K562 (cell line): ENCODE measurements around the gene NCOA1. TPM values are rescaled to one million over a fixed set of nuclear protein-coding genes. Genes with fewer than 3 reads are reported as not detected.
A peak's percentile ranks its signal among the peaks of the same experiment; 100 is the strongest.

Source experiments
- ATAC-seq: fragments of 200-7000 bp; cut with Tn5 transposase; 3 replicates; pipeline ENCODE4 v1.9.1; 2020; ENCODE audit warnings: moderate library complexity
- BruUV-seq: library from RNA; stranded (reverse); fragments of 400-500 nt; replicated peaks from 2 replicates; lab custom pipeline; 2021; lab: Mats Ljungman, UMichigan
- CTCF ChIA-PET: fragments of 300-600 bp; formaldehyde crosslinking; extraction: SDS; loops from one replicate; lab custom pipeline; 2021; ENCODE audit warnings: low intra/inter-chr PET ratio; lab: Yijun Ruan, JAX
- POLR2A ChIA-PET: fragments of 300-600, 350-650 bp; sonication (Branson Sonifier 250); formaldehyde crosslinking; extraction: SDS; loops from one replicate; lab custom pipeline; 2021; ENCODE audit warnings: antibody characterized with exemption, inconsistent platforms; lab: Yijun Ruan, JAX
- DNase-seq, 4 experiments: peaks; one replicate each; pipeline versions ENCODE4 v3.0.0 to v3.0.0-alpha.2; 2011 to 2018; ENCODE audit warnings: low spot score in 3 of 4, mixed read lengths in 3 of 4; ENCODE audit errors: extremely low read depth in 1 of 4
- FAIRE-seq: peaks from 2 replicates; lab custom pipeline; 2011; peaks lifted over from hg19 to GRCh38; lab: Jason Lieb, UNC
- H2AFZ ChIP-seq: 2 replicates; pipeline ENCODE4 v1.6.0; 2011; ENCODE audit warnings: low read depth, low read length, control low read depth, inconsistent platforms
- H3K27ac ChIP-seq: fragments of 200-600 bp; 3 replicates; pipeline ENCODE4 v1.8.0; 2011; ENCODE audit warnings: low read depth, mild to moderate bottlenecking, control low read depth, inconsistent platforms, low read length, moderate library complexity, mixed read lengths; ENCODE audit errors: extremely low read depth
- H3K27me3 ChIP-seq, 2 experiments: fragments of 300-600 bp in 1 of 2; 2 replicates in 1 of 2; 3 replicates in 1 of 2; pipeline versions ENCODE4 v1.6.0 to v1.8.0; 2011; ENCODE audit warnings: inconsistent platforms in 2 of 2, low read length in 2 of 2, mild to moderate bottlenecking in 1 of 2, mixed read lengths in 1 of 2, moderate library complexity in 1 of 2; ENCODE audit not compliant: control insufficient read depth in 2 of 2, insufficient read depth in 2 of 2
- H3K36me3 ChIP-seq: fragments of 300-600 bp; 3 replicates; pipeline ENCODE4 v1.8.0; 2011; ENCODE audit warnings: mild to moderate bottlenecking, low read length, inconsistent platforms; ENCODE audit not compliant: control insufficient read depth, insufficient read depth
- H3K4me1 ChIP-seq, 2 experiments: fragments of 200-600 bp in 1 of 2; replicated peaks in 1 of 2; 2 replicates in 1 of 2; 3 replicates in 1 of 2; pipeline versions ENCODE4 v1.5.1 to v1.8.0; 2011; ENCODE audit warnings: inconsistent platforms in 2 of 2, low read length in 2 of 2, mild to moderate bottlenecking in 1 of 2, mixed read lengths in 1 of 2, moderate library complexity in 1 of 2; ENCODE audit not compliant: control insufficient read depth in 2 of 2, insufficient read depth in 2 of 2
- H3K4me2 ChIP-seq: 2 replicates; pipeline ENCODE4 v1.6.1; 2011; ENCODE audit warnings: low read length, control low read depth, inconsistent platforms, mixed read lengths; ENCODE audit not compliant: insufficient read depth
- H3K4me3 ChIP-seq: fragments of 200-600 bp; sonication (generic), shearing (Covaris generic); 2 replicates; pipeline ENCODE4 v1.5.1; 2016; ENCODE audit warnings: control low read depth, inconsistent platforms
- H3K79me2 ChIP-seq: fragments of 200-600 bp; 3 replicates; pipeline ENCODE4 v1.8.0; 2011; ENCODE audit warnings: low read length, inconsistent platforms; ENCODE audit not compliant: control insufficient read depth, insufficient read depth
- H3K9ac ChIP-seq, 2 experiments: 2 replicates each; pipeline versions ENCODE4 v1.6.0 to v1.6.1; 2011; ENCODE audit warnings: low read depth in 2 of 2, low read length in 2 of 2, control low read depth in 1 of 2, inconsistent platforms in 1 of 2, mild to moderate bottlenecking in 1 of 2, mixed read lengths in 1 of 2; ENCODE audit not compliant: insufficient read depth in 1 of 2
- H3K9me1 ChIP-seq: one replicate; pipeline ENCODE4 v1.6.0; 2011; ENCODE audit warnings: inconsistent platforms, mild to moderate bottlenecking, low read length, moderate library complexity; ENCODE audit not compliant: control insufficient read depth, insufficient read depth
- H3K9me3 ChIP-seq: replicated peaks from 2 replicates; pipeline ENCODE4 v1.5.1; 2011; ENCODE audit warnings: low read depth, low read length, inconsistent platforms; ENCODE audit not compliant: control insufficient read depth, insufficient read depth
- H4K20me1 ChIP-seq: replicated peaks from 2 replicates; pipeline ENCODE4 v1.6.1; 2011; ENCODE audit warnings: low read length, inconsistent platforms, mixed read lengths; ENCODE audit not compliant: control insufficient read depth, insufficient read depth
- CSDE1 ChIP-seq, 2 experiments: fragments of 450-650 bp; IDR thresholded peaks; 2 replicates each; pipeline ENCODE4 v1.6.1; 2016; ENCODE audit warnings: mild to moderate bottlenecking in 1 of 2
- EGR1 ChIP-seq: fragments of 450-650 bp; conservative IDR thresholded peaks from 2 replicates; pipeline ENCODE4 v1.6.1; 2017; ENCODE audit warnings: mild to moderate bottlenecking
- EHMT2 ChIP-seq: fragments of 450-650 bp; IDR thresholded peaks from 2 replicates; pipeline ENCODE4 v1.6.1; 2018; ENCODE audit warnings: antibody characterized with exemption
- GABPB2 ChIP-seq: fragments of 250-450 bp; sonication (Bioruptor Pico); conservative IDR thresholded peaks from 2 replicates; pipeline ENCODE4 v1.5.1; 2021; ENCODE audit warnings: mild to moderate bottlenecking
- HDAC1 ChIP-seq, 2 experiments: fragments of 450-650 bp; IDR thresholded peaks; 2 replicates each; pipeline ENCODE4 v1.6.1; 2016 to 2017; ENCODE audit warnings: inconsistent platforms in 1 of 2, mild to moderate bottlenecking in 1 of 2, moderate library complexity in 1 of 2
- NCOA1 ChIP-seq: fragments of 450-650 bp; IDR thresholded peaks from 2 replicates; pipeline ENCODE4 v1.6.1; 2016; ENCODE audit warnings: low read depth
- RNF2 ChIP-seq: sonication (generic); IDR thresholded peaks from 2 replicates; pipeline ENCODE4 v1.6.1; 2016
- TCF7 ChIP-seq: sonication (generic); IDR thresholded peaks from 2 replicates; pipeline ENCODE4 v1.6.1; 2016; ENCODE audit warnings: antibody characterized with exemption, borderline replicate concordance
- TEAD2 ChIP-seq: fragments of 450-650 bp; IDR thresholded peaks from 2 replicates; pipeline ENCODE4 v1.6.1; 2016; ENCODE audit warnings: missing genetic modification characterization, control low read depth, missing compliant biosample characterization
- ZBTB9 ChIP-seq: fragments of 450-650 bp; formaldehyde crosslinking; IDR thresholded peaks from 2 replicates; pipeline ENCODE4 v1.4.0; 2020; ENCODE audit warnings: mild to moderate bottlenecking, moderate library complexity
- ZKSCAN1 ChIP-seq: fragments of 150-350 bp; IDR thresholded peaks from 2 replicates; pipeline ENCODE4 v1.6.1; 2016; ENCODE audit warnings: low read depth, low read length
- ZNF766 ChIP-seq: fragments of 200-800 bp; sonication (Bioruptor generic); conservative IDR thresholded peaks from 2 replicates; pipeline ENCODE4 v1.6.1; 2016; ENCODE audit warnings: missing genetic modification characterization, missing compliant biosample characterization
- ZNF778 ChIP-seq: fragments of 450-650 bp; formaldehyde crosslinking; IDR thresholded peaks from 2 replicates; pipeline ENCODE4 v1.4.0; 2020; ENCODE audit warnings: mild to moderate bottlenecking, moderate library complexity
- WGBS: fragments of 100-300 bp; shearing (Covaris generic); methylation state at CpG from one replicate; pipeline ENCODE4 v1.1.6; 2016; ENCODE audit warnings: low coverage, mixed read lengths; ENCODE audit not compliant: insufficient coverage; ENCODE audit errors: missing lambda C conversion rate; 5-methylcytosine and 5-hydroxymethylcytosine counted together
- in situ Hi-C: fragments of 300-500 bp; cut with MboI; formaldehyde crosslinking; loops from 4 replicates; pipeline ENCODE4 v1.15.0; 2018; ENCODE audit warnings: inconsistent platforms, mixed read lengths
- intact Hi-C: fragments of 100-400 bp; cut with micrococcal nuclease; formaldehyde crosslinking; loops from 2 replicates; pipeline ENCODE4 v1.14.2; 2022
- polyA plus RNA-seq, 8 experiments: library from polyadenylated mRNA; depleted of rRNA in 4 of 8; stranded (reverse) in 5 of 8; unstranded in 3 of 8; fragments of >200 nt; fragmentation: Nextera tagmentation in 2 of 8; fragmentation: Illumina TruSeq in 1 of 8; extraction: Ambion mirVana in 2 of 8; extraction: Trizol in 1 of 8; gene quantifications; 2 replicates each; pipeline versions ENCODE4 v1.2.1 to v1.2.3, GENCODE V29; 2011 to 2014; ENCODE audit warnings: inconsistent platforms in 1 of 8, missing spikeins in 1 of 8
- total RNA-seq, 7 experiments: library from RNA; depleted of rRNA in 6 of 7; stranded (reverse); fragments of >200 nt in 6 of 7; fragmentation: Illumina TruSeq in 2 of 7; extraction: Trizol in 2 of 7; gene quantifications; 2 replicates each; pipeline versions ENCODE4 v1.2.1 to v1.2.3, GENCODE V29; 2011 to 2021; ENCODE audit warnings: low replicate concordance in 1 of 7
- TF ChIP-seq, protein P1 (sequence below): fragments of 450-650 bp; IDR thresholded peaks from 2 replicates; pipeline ENCODE4 v1.6.1; 2017; ENCODE audit warnings: antibody characterized with exemption, mild to moderate bottlenecking
- TF ChIP-seq, protein P2 (sequence below): sonication (generic); IDR thresholded peaks from 2 replicates; pipeline ENCODE4 v1.6.1; 2016
- TF ChIP-seq, protein P3 (sequence below): fragments of 450-650 bp; IDR thresholded peaks from one replicate; pipeline ENCODE4 v1.6.1; 2018; ENCODE audit warnings: mild to moderate bottlenecking, moderate library complexity; ENCODE audit not compliant: partially characterized antibody

NCOA1 gene
- total and polyA plus RNA-seq, 9 of the 15 experiments (the other 6 are each of a cell fraction or from before 2014, with no cell fraction given), result 4.9 to 25.7 (median 17.0) TPM

DNA sequence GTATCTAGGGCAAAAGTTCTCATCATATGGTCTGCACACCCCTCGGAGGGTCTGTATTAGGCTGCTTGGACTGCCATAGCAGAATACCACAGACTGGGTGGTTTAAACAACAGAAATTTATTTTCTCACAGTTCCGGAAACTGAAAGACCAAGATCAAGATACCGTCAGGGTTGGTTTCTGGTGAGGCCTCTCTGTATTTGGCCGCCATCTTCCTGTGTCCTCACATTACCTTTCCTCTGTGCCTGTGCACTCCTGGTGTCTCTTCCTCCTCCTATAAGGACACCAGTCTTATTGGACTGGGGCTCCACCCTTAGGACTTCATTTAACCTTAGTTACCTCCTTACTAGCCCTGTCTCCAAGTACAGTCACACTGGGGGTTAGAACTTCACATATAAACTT is 132.5 kb downstream of the NCOA1 start:
- H3K4me1 ChIP-seq, result peaks cover 4 to 23% of the 10 kb centered on the region in 2 experiments; a peak in 4 of 5 replicates
- H3K9ac ChIP-seq, result no peak overlapping the region
- no peaks in the 10 kb centered on the region for H3K9me1 ChIP-seq
- no peaks in the 10 kb centered on the region for H4K20me1 ChIP-seq
- 5% methylated on average over 4 of the region's 4 CpGs for WGBS
- ATAC-seq, result peak; percentile 92
- BruUV-seq, result no TSS peak
- peaks cover 19% of the 10 kb centered on the region; the same call in 2 of the 3 replicates for H3K79me2 ChIP-seq
- in situ Hi-C loops, result no loop called here
- no peaks in the 10 kb centered on the region for H3K27me3 ChIP-seq
- ChIA-PET CTCF (no interaction called here), POLR2A (interaction anchor here (1.0 kb wide), 1 partner anchor 10 kb away, joined by 3 read pairs; no protein-coding TSS in a partner anchor)
- H3K27ac ChIP-seq, result peak overlapping the region; percentile 67; the same call in 2 of the 3 replicates
- H3K4me2 ChIP-seq, result peak overlapping the region; percentile 50
- no peaks in the 10 kb centered on the region for H3K9me3 ChIP-seq
- peak overlapping the region; percentile 63 for H2AFZ ChIP-seq
- DNase-seq, result peak in 2 of 4 experiments; percentile 23 to 62
- FAIRE-seq, result peak; percentile 87
- H3K4me3 ChIP-seq, result no peak overlapping the region
- no peaks in the 10 kb centered on the region for H3K36me3 ChIP-seq
- intact Hi-C loops, result no loop called here
- TF ChIP-seq ZNF778 (CRISPR knock-in tag), result no peak
- TF ChIP-seq, protein P1, sequence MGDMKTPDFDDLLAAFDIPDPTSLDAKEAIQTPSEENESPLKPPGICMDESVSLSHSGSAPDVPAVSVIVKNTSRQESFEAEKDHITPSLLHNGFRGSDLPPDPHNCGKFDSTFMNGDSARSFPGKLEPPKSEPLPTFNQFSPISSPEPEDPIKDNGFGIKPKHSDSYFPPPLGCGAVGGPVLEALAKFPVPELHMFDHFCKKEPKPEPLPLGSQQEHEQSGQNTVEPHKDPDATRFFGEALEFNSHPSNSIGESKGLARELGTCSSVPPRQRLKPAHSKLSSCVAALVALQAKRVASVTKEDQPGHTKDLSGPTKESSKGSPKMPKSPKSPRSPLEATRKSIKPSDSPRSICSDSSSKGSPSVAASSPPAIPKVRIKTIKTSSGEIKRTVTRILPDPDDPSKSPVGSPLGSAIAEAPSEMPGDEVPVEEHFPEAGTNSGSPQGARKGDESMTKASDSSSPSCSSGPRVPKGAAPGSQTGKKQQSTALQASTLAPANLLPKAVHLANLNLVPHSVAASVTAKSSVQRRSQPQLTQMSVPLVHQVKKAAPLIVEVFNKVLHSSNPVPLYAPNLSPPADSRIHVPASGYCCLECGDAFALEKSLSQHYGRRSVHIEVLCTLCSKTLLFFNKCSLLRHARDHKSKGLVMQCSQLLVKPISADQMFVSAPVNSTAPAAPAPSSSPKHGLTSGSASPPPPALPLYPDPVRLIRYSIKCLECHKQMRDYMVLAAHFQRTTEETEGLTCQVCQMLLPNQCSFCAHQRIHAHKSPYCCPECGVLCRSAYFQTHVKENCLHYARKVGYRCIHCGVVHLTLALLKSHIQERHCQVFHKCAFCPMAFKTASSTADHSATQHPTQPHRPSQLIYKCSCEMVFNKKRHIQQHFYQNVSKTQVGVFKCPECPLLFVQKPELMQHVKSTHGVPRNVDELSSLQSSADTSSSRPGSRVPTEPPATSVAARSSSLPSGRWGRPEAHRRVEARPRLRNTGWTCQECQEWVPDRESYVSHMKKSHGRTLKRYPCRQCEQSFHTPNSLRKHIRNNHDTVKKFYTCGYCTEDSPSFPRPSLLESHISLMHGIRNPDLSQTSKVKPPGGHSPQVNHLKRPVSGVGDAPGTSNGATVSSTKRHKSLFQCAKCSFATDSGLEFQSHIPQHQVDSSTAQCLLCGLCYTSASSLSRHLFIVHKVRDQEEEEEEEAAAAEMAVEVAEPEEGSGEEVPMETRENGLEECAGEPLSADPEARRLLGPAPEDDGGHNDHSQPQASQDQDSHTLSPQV, result peak; percentile 44; the same call in 1 of the 2 replicates
- TF ChIP-seq ZBTB9, result no peak
- no peak for TF ChIP-seq CSDE1 (IDR thresholded peaks at IDR 0.05)
- TF ChIP-seq, protein P2, sequence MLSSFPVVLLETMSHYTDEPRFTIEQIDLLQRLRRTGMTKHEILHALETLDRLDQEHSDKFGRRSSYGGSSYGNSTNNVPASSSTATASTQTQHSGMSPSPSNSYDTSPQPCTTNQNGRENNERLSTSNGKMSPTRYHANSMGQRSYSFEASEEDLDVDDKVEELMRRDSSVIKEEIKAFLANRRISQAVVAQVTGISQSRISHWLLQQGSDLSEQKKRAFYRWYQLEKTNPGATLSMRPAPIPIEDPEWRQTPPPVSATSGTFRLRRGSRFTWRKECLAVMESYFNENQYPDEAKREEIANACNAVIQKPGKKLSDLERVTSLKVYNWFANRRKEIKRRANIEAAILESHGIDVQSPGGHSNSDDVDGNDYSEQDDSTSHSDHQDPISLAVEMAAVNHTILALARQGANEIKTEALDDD, result peak; percentile 79
- 0 out of 2 replicates have a peak, but pooled peaks have one; percentile 43 for TF ChIP-seq ZNF766 (CRISPR knock-in tag)
- 0 out of 2 replicates have a peak, but pooled peaks have one; percentile 23 for TF ChIP-seq NCOA1
- TF ChIP-seq HDAC1 (IDR thresholded peaks at IDR 0.05), result no peak
- TF ChIP-seq, protein P3, sequence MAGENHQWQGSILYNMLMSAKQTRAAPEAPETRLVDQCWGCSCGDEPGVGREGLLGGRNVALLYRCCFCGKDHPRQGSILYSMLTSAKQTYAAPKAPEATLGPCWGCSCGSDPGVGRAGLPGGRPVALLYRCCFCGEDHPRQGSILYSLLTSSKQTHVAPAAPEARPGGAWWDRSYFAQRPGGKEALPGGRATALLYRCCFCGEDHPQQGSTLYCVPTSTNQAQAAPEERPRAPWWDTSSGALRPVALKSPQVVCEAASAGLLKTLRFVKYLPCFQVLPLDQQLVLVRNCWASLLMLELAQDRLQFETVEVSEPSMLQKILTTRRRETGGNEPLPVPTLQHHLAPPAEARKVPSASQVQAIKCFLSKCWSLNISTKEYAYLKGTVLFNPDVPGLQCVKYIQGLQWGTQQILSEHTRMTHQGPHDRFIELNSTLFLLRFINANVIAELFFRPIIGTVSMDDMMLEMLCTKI, result no peak
- TF ChIP-seq EHMT2, result peak; percentile 77
- 0 out of 2 replicates have a peak, but pooled peaks have one; percentile 31 for TF ChIP-seq TEAD2 (tag)
- TF ChIP-seq TCF7, result no peak
- no peak for TF ChIP-seq GABPB2 (CRISPR knock-in tag)
- peak; percentile 48; the same call in 1 of the 2 replicates for TF ChIP-seq RNF2
- TF ChIP-seq EGR1, result no peak
- TF ChIP-seq ZKSCAN1, result 0 out of 2 replicates have a peak, but pooled peaks have one; percentile 19
